ENCODE data around the gene ATG5.

DNA sequence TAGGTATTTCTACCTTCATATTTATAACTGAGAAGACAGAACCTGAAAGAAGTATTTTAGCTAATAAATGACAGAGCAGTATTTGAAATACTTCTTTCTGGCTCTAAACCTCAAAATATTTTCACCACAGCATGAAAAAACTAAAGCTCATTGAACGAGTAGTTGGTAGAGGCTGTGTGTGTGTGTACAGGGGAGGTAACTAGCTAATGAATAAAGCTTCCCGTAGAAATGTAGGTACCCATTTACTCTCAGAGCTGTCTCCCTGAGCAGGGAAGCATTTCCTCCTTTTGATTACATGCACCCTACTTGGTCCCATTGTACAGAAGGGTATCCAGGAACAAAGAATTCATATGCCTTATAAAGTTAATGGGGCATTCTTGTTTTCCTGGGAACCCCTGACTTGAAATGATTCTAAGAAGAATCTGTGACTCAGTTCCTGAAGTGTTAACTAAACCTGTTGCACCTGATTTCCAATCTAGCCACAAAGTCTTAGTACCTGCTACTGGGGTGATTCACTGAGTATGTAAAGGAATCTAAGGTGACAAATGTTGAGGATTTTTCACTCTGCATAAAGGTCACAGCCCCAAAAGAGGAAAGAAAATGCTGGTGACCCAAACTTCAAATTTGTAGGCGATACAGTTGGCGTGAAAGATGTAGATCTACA, 47.4 kb upstream of the ATG5 start:
- TF ChIP-seq EZH2phosphoT487 (conservative IDR thresholded peaks at IDR 0.05; ENCODE audit: low read length) = no peak
- TF ChIP-seq, protein P1, sequence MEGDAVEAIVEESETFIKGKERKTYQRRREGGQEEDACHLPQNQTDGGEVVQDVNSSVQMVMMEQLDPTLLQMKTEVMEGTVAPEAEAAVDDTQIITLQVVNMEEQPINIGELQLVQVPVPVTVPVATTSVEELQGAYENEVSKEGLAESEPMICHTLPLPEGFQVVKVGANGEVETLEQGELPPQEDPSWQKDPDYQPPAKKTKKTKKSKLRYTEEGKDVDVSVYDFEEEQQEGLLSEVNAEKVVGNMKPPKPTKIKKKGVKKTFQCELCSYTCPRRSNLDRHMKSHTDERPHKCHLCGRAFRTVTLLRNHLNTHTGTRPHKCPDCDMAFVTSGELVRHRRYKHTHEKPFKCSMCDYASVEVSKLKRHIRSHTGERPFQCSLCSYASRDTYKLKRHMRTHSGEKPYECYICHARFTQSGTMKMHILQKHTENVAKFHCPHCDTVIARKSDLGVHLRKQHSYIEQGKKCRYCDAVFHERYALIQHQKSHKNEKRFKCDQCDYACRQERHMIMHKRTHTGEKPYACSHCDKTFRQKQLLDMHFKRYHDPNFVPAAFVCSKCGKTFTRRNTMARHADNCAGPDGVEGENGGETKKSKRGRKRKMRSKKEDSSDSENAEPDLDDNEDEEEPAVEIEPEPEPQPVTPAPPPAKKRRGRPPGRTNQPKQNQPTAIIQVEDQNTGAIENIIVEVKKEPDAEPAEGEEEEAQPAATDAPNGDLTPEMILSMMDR (IDR thresholded peaks at IDR 0.05; ENCODE audit: insufficient read depth, low read length, poor library complexity, severe bottlenecking) = no peak

Measured in SU-DHL-6 (cell line).